Keratinocyte (primary cell): ENCODE results near the gene ARSB. TPM values are rescaled to one million over a fixed set of nuclear protein-coding genes. Genes with fewer than 3 reads are reported as not detected.

Experiments used
- DNase-seq: peaks from one replicate; pipeline ENCODE4 v3.0.0-alpha.2; 2011; ENCODE audit warnings: low read depth, missing footprints, low spot score
- FAIRE-seq: peaks from 2 replicates; lab custom pipeline; 2011; peaks lifted over from hg19 to GRCh38; lab: Jason Lieb, UNC
- H2AFZ ChIP-seq: 2 replicates; pipeline ENCODE4 v1.6.0; 2012; ENCODE audit warnings: low read length, control low read depth, inconsistent platforms; ENCODE audit not compliant: control insufficient read depth
- H3K27ac ChIP-seq: 2 replicates; pipeline ENCODE4 v1.5.1; 2011; ENCODE audit warnings: low read length; ENCODE audit not compliant: control insufficient read depth, insufficient read depth
- H3K27me3 ChIP-seq: 3 replicates; pipeline ENCODE4 v1.6.0; 2011; ENCODE audit warnings: low read length; ENCODE audit not compliant: control insufficient read depth, insufficient read depth; ENCODE audit errors: extremely low read depth
- H3K36me3 ChIP-seq, 2 experiments: 2 replicates in 1 of 2; 3 replicates in 1 of 2; pipeline ENCODE4 v1.5.1; 2011; ENCODE audit warnings: low read length in 2 of 2, mild to moderate bottlenecking in 1 of 2; ENCODE audit not compliant: control insufficient read depth in 2 of 2, insufficient read depth in 2 of 2; ENCODE audit errors: extremely low read depth in 1 of 2
- H3K4me1 ChIP-seq: 3 replicates; pipeline ENCODE4 v1.5.1; 2011; ENCODE audit warnings: low read length; ENCODE audit not compliant: control insufficient read depth, insufficient read depth; ENCODE audit errors: extremely low read depth
- H3K4me2 ChIP-seq: 3 replicates; pipeline ENCODE4 v1.6.0; 2011; ENCODE audit warnings: low read depth, low read length; ENCODE audit not compliant: control insufficient read depth, insufficient read depth; ENCODE audit errors: extremely low read depth
- H3K4me3 ChIP-seq, 3 experiments: fragments of 200-600 bp in 1 of 3; sonication (generic) in 1 of 3; 2 replicates in 2 of 3; 3 replicates in 1 of 3; pipeline ENCODE4 v1.5.1; 2011 to 2016; ENCODE audit warnings: low read length in 3 of 3, mild to moderate bottlenecking in 3 of 3, control low read depth in 2 of 3, inconsistent platforms in 1 of 3, low read depth in 1 of 3, mixed read lengths in 1 of 3, mixed run types in 1 of 3, moderate library complexity in 1 of 3; ENCODE audit not compliant: control insufficient read depth in 2 of 3, insufficient read depth in 2 of 3; ENCODE audit errors: extremely low read depth in 1 of 3
- H3K79me2 ChIP-seq: 2 replicates; pipeline ENCODE4 v1.6.0; 2012; ENCODE audit warnings: low read length; ENCODE audit not compliant: control insufficient read depth, insufficient read depth
- H3K9ac ChIP-seq: 3 replicates; pipeline ENCODE4 v1.6.0; 2011; ENCODE audit warnings: low read length; ENCODE audit not compliant: control insufficient read depth, insufficient read depth; ENCODE audit errors: extremely low read depth
- H3K9me1 ChIP-seq: 3 replicates; pipeline ENCODE4 v1.6.0; 2011; ENCODE audit warnings: low read length; ENCODE audit not compliant: control insufficient read depth, insufficient read depth; ENCODE audit errors: extremely low read depth
- H3K9me3 ChIP-seq: 2 replicates; pipeline ENCODE4 v1.5.1; 2012; ENCODE audit warnings: low read depth, low read length; ENCODE audit not compliant: control insufficient read depth
- H4K20me1 ChIP-seq: 3 replicates; pipeline ENCODE4 v1.6.0; 2011; ENCODE audit warnings: low read length; ENCODE audit not compliant: control insufficient read depth, insufficient read depth; ENCODE audit errors: extremely low read depth
- CTCF ChIP-seq, 3 experiments: IDR thresholded peaks in 1 of 3; conservative IDR thresholded peaks in 1 of 3; optimal IDR thresholded peaks in 1 of 3; 2 replicates in 2 of 3; 3 replicates in 1 of 3; pipeline versions ENCODE3 to v1.5.1; 2011; ENCODE audit warnings: low read length in 3 of 3, mild to moderate bottlenecking in 3 of 3, moderate library complexity in 2 of 3, control low read depth in 1 of 3, inconsistent platforms in 1 of 3; ENCODE audit not compliant: insufficient read depth in 2 of 3; ENCODE audit errors: extremely low read depth in 1 of 3
- EZH2 ChIP-seq: IDR thresholded peaks from one replicate; pipeline ENCODE4 v1.6.1; 2012; ENCODE audit warnings: inconsistent platforms, mild to moderate bottlenecking, low read length, moderate library complexity
- dilution Hi-C: fragments of 300-500 bp; cut with MboI; formaldehyde crosslinking; loops from one replicate; pipeline ENCODE4 v1.7.0; 2020; ENCODE audit warnings: low sequenced_read_pairs; ENCODE audit not compliant: extremely low pct_ligation_motif_present
- polyA plus RNA-seq, 5 experiments: library from polyadenylated mRNA; depleted of rRNA in 3 of 5; stranded (reverse) in 3 of 5; stranded (forward) in 1 of 5; unstranded in 1 of 5; fragments of >200 nt; gene quantifications; 1 replicate in 1 of 5; 2 replicates in 3 of 5; 3 replicates in 1 of 5; pipeline versions ENCODE4 v1.2.1 to v1.2.3, GENCODE V29; 2011 to 2012; ENCODE audit warnings: missing spikeins in 2 of 5, low read depth in 1 of 5, low replicate concordance in 1 of 5

ARSB gene
- polyA plus RNA-seq, 1 donor (not counting 4 experiments of a cell fraction or from before 2014, with no cell fraction given) = 4.5 TPM

- FAIRE-seq (no peak), DNase-seq (no peak)
- Histone ChIP-seq H3K4me1 (no peaks in the 10 kb centered on the region), H4K20me1 (no peaks in the 10 kb centered on the region), H3K9ac (no peak overlapping the region), H3K79me2 (no peaks in the 10 kb centered on the region), H3K27me3 (peaks cover 4% of the 10 kb centered on the region), H3K9me1 (no peaks in the 10 kb centered on the region), H3K9me3 (no peaks in the 10 kb centered on the region), H3K4me2 (no peak overlapping the region), H3K36me3 (no peaks in the 10 kb centered on the region), H3K27ac (no peak overlapping the region), H3K4me3 (no peak overlapping the region), H2AFZ (no peak overlapping the region)
- dilution Hi-C loops = no loop called here
- TF ChIP-seq CTCF (optimal IDR thresholded peaks at IDR 0.05 in 1 of 3, IDR thresholded peaks at IDR 0.05 in 1 of 3, conservative IDR thresholded peaks at IDR 0.05 in 1 of 3; ENCODE audit: extremely low read depth in 1 of 3, insufficient read depth in 2 of 3, low read length in 3 of 3) (no peak), EZH2 (no peak)
These were observed 23.3 kb upstream of the ARSB start for GRCh38 chr5:79008362-79008761.

- no peaks in the 10 kb centered on the region for H3K79me2 ChIP-seq
- dilution Hi-C loops = no loop called here
- no peak overlapping the region for H3K4me2 ChIP-seq
- H3K4me1 ChIP-seq = no peaks in the 10 kb centered on the region
- H3K9me1 ChIP-seq = no peaks in the 10 kb centered on the region
- H3K27ac ChIP-seq = no peak overlapping the region
- H2AFZ ChIP-seq = no peak overlapping the region
- no peak overlapping the region for H3K4me3 ChIP-seq
- no peaks in the 10 kb centered on the region for H4K20me1 ChIP-seq
- no peak overlapping the region for H3K9ac ChIP-seq
- no peak for FAIRE-seq
- H3K9me3 ChIP-seq = no peaks in the 10 kb centered on the region
- no peak for DNase-seq
- no peaks in the 10 kb centered on the region for H3K36me3 ChIP-seq
- TF ChIP-seq CTCF (optimal IDR thresholded peaks at IDR 0.05 in 1 of 3, IDR thresholded peaks at IDR 0.05 in 1 of 3, conservative IDR thresholded peaks at IDR 0.05 in 1 of 3; ENCODE audit: extremely low read depth in 1 of 3, insufficient read depth in 2 of 3, low read length in 3 of 3) (no peak), EZH2 (no peak)
- peaks cover 4% of the 10 kb centered on the region for H3K27me3 ChIP-seq
These were observed 22.8 kb upstream of the ARSB start for GRCh38 chr5:79007872-79008271.
